NCI-H345 (cell line): ENCODE data around the gene TSPAN31.
A peak's percentile ranks its signal among the peaks of the same experiment; 100 is the strongest.
"Not testable (repeated sequence)": the region's sequence is repeated elsewhere in the genome, so short reads cannot be mapped to it uniquely, and the experiment has no call there.

Experiments used
- DNase-seq: peaks from one replicate; lab custom pipeline; 2025; lab: John Stamatoyannopoulos, UW

Gene TSPAN31

GRCh38 chr12:57744777-57745484, at the start of gene TSPAN31:
Gene TSPAN31 (plus strand): TSS chr12:57745039. CDS start chr12:57745155, 116 bp downstream.
- peak; percentile 96 for DNase-seq

- DNase-seq = no peak
These were observed 48.9 kb upstream of the TSPAN31 start for GRCh38 chr12:57695770-57696432.

- no peak for DNase-seq
These were observed 47.8 kb upstream of the TSPAN31 start for GRCh38 chr12:57697076-57697475.

- no peak for DNase-seq
These were observed 46.4 kb upstream of the TSPAN31 start for GRCh38 chr12:57698414-57698813.

GRCh38 chr12:57700317-57700716, 44.5 kb upstream of the TSPAN31 start:
- no peak for DNase-seq

GRCh38 chr12:57707250-57707649, 37.6 kb upstream of the TSPAN31 start:
- DNase-seq = no peak

GRCh38 chr12:57708296-57708695, 36.5 kb upstream of the TSPAN31 start:
- DNase-seq = no peak

GRCh38 chr12:57712701-57713100, 32.1 kb upstream of the TSPAN31 start:
- no peak for DNase-seq

GRCh38 chr12:57713209-57713608, 31.6 kb upstream of the TSPAN31 start:
- no peak for DNase-seq

GRCh38 chr12:57715036-57715748, 29.6 kb upstream of the TSPAN31 start:
- not testable (repeated sequence) for DNase-seq

- DNase-seq = no peak
These were observed 29.1 kb upstream of the TSPAN31 start for GRCh38 chr12:57715786-57716185.

- DNase-seq = no peak
These were observed 28.5 kb upstream of the TSPAN31 start for GRCh38 chr12:57716305-57716704.

- no peak for DNase-seq
These were observed 27.7 kb upstream of the TSPAN31 start for GRCh38 chr12:57717131-57717530.

GRCh38 chr12:57717846-57718640, 26.8 kb upstream of the TSPAN31 start:
- DNase-seq = no peak

GRCh38 chr12:57718641-57719528, 26.0 kb upstream of the TSPAN31 start:
- DNase-seq = no peak

- DNase-seq = no peak
These were observed 24.8 kb upstream of the TSPAN31 start for GRCh38 chr12:57719777-57720605.

- no peak for DNase-seq
These were observed 23.9 kb upstream of the TSPAN31 start for GRCh38 chr12:57720606-57721595.

- not testable (repeated sequence) for DNase-seq
These were observed 22.8 kb upstream of the TSPAN31 start for GRCh38 chr12:57721846-57722608.
